Measurements from ENCODE around the gene ARHGAP1.

The ARHGAP1 gene

GRCh38 chr11:46635557-46636139 is 64.8 kb downstream of the ARHGAP1 start:
- DNase-seq = no peak

- peak; percentile 40 for DNase-seq
Measured at GRCh38 chr11:46633291-46634217, 66.9 kb downstream of the ARHGAP1 start.

- no peak for DNase-seq
Measured at GRCh38 chr11:46632502-46632901, 67.9 kb downstream of the ARHGAP1 start.

GRCh38 chr11:46631676-46632075 is 68.7 kb downstream of the ARHGAP1 start:
- DNase-seq = no peak

GRCh38 chr11:46630237-46630636 is 70.2 kb downstream of the ARHGAP1 start:
- DNase-seq = no peak

GRCh38 chr11:46628961-46629360 is 71.5 kb downstream of the ARHGAP1 start:
- DNase-seq = no peak
